Sigmoid colon (tissue), 7 donors: Measurements from ENCODE around the gene IKZF2. TPM values are rescaled to one million over a fixed set of nuclear protein-coding genes. Genes with fewer than 3 reads are reported as not detected.

Experiments used
- DNase-seq: peaks from one replicate; pipeline ENCODE4 v3.0.0-alpha.2; 2019
- H3K27ac ChIP-seq, 4 donors: fragments of 200-600 bp; sonication (generic); one replicate each; pipeline ENCODE4 v1.5.1; 2016 to 2019; ENCODE audit warnings: mild to moderate bottlenecking in 1 of 4
- H3K27me3 ChIP-seq, 3 donors: fragments of 200-600 bp; sonication (generic); one replicate each; pipeline ENCODE4 v1.5.1; 2019; ENCODE audit warnings: mild to moderate bottlenecking in 1 of 3
- H3K36me3 ChIP-seq, 4 donors: fragments of 200-600 bp; sonication (generic); one replicate each; pipeline ENCODE4 v1.5.1; 2016 to 2019
- H3K4me1 ChIP-seq, 4 donors: fragments of 200-600 bp; sonication (generic); one replicate each; pipeline ENCODE4 v1.5.1; 2017 to 2019
- H3K4me3 ChIP-seq, 4 donors: fragments of 200-600 bp; sonication (generic); one replicate each; pipeline ENCODE4 v1.5.1; 2017 to 2019; ENCODE audit warnings: mild to moderate bottlenecking in 2 of 4, moderate library complexity in 1 of 4
- H3K9me3 ChIP-seq, 4 donors: fragments of 200-600 bp in 3 of 4; sonication (generic) in 3 of 4; one replicate each; pipeline versions ENCODE4 v1.5.1 to v1.6.1; 2013 to 2019
- EP300 ChIP-seq, 4 donors: sonication (generic); formaldehyde crosslinking; IDR thresholded peaks; one replicate each; pipeline ENCODE4 v1.6.1; 2017; ENCODE audit warnings: antibody characterized with exemption in 4 of 4
- POLR2A ChIP-seq, 2 donors: fragments of 450-650 bp; IDR thresholded peaks; one replicate each; pipeline ENCODE4 v1.6.1; 2016; ENCODE audit warnings: antibody characterized with exemption in 2 of 2, mild to moderate bottlenecking in 2 of 2, moderate library complexity in 2 of 2
- POLR2AphosphoS5 ChIP-seq, 4 donors: sonication (generic); formaldehyde crosslinking; IDR thresholded peaks; one replicate each; pipeline ENCODE4 v1.6.1; 2017; ENCODE audit warnings: antibody characterized with exemption in 4 of 4
- WGBS, 2 donors: extraction: QIAGEN DNeasy Blood & Tissue Kit; methylation state at CpG; one replicate each; pipeline ENCODE4 v1.1.7; 2013; 5-methylcytosine and 5-hydroxymethylcytosine counted together
- intact Hi-C: fragments of 100-400 bp; cut with DNase I; formaldehyde crosslinking; loops from one replicate; pipeline ENCODE4 v1.15.1; 2023
- polyA plus RNA-seq, 3 donors: library from polyadenylated mRNA; stranded (reverse); fragments of 200-250 nt; gene quantifications; one replicate each; pipeline ENCODE4 v1.2.3, GENCODE V29; 2013
- total RNA-seq, 4 donors: library from RNA; depleted of rRNA; stranded (reverse); fragments of >200 nt; gene quantifications; one replicate each; pipeline ENCODE4 v1.1.0, GENCODE V29; 2016
- TF ChIP-seq, protein P1 (sequence below), 4 experiments: fragments of 450-650 bp in 3 of 4; fragments of 200-600 bp in 1 of 4; IDR thresholded peaks; one replicate each; pipeline ENCODE4 v1.5.1; 2016 to 2019; ENCODE audit warnings: antibody characterized with exemption in 4 of 4, mild to moderate bottlenecking in 3 of 4, moderate library complexity in 2 of 4
- donor health status: healthy with polysubstance abuse.
- donor health status: Bipolar disorder and iron deficiency.
- donor health status: healthy.

IKZF2 gene
- total and polyA plus RNA-seq, 7 donors, result under 0.01 to 14.9 (median 5.5) TPM

DNA sequence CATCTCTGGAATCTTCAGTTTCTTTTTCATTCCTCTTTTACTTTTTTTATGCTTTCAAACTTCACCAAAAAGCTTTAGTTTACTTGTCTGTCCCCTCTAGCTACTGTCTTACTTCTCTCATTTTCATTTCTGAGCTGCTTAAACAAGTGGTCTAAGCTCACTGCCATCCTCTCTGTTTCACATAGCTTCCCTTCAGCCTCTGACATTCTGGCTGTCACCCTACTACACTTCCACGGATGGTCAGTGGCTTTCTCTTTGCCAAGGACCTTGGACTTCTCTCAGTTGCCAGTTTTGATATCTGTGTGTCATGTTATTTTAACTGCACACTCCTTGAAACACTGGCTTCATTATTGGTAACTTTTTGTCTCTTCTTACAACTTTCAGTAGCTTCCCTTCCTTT is 176.1 kb downstream of the IKZF2 start:
- no peak for TF ChIP-seq EP300 (IDR thresholded peaks at IDR 0.05)
- TF ChIP-seq, protein P1, sequence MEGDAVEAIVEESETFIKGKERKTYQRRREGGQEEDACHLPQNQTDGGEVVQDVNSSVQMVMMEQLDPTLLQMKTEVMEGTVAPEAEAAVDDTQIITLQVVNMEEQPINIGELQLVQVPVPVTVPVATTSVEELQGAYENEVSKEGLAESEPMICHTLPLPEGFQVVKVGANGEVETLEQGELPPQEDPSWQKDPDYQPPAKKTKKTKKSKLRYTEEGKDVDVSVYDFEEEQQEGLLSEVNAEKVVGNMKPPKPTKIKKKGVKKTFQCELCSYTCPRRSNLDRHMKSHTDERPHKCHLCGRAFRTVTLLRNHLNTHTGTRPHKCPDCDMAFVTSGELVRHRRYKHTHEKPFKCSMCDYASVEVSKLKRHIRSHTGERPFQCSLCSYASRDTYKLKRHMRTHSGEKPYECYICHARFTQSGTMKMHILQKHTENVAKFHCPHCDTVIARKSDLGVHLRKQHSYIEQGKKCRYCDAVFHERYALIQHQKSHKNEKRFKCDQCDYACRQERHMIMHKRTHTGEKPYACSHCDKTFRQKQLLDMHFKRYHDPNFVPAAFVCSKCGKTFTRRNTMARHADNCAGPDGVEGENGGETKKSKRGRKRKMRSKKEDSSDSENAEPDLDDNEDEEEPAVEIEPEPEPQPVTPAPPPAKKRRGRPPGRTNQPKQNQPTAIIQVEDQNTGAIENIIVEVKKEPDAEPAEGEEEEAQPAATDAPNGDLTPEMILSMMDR (IDR thresholded peaks at IDR 0.05), result no peak
- no peak for TF ChIP-seq POLR2AphosphoS5 (IDR thresholded peaks at IDR 0.05)
- no peak for TF ChIP-seq POLR2A (IDR thresholded peaks at IDR 0.05)
- no peaks in the 10 kb centered on the region for H3K27me3 ChIP-seq
- intact Hi-C loops, result no loop called here
- H3K27ac ChIP-seq, result no peak overlapping the region
- no peak overlapping the region for H3K4me3 ChIP-seq
- H3K9me3 ChIP-seq, result no peaks in the 10 kb centered on the region
- no peaks in the 10 kb centered on the region for H3K36me3 ChIP-seq
- no peaks in the 10 kb centered on the region for H3K4me1 ChIP-seq
- 11 to 61% methylated on average over 1 of the region's 1 CpG for WGBS, 2 donors
- DNase-seq, result no peak

DNA sequence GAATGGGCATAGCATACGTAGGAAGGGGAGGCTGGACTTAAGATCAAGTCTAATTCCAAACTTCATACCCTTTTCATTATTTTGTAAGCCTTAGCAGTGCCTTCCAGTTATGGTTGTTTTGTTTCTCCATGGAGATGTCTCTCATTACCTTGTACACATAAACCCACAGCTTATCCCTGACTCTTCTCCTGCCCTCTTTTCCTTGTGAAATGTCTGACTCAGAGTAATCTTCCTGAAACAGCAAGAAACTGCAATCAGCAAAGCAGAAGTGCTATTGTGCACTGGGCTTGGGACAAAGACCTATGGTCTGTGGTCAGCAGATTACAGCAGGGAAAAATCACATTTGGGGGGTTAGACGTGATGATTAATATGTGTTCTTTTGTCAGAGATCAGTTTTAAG is 176.7 kb downstream of the IKZF2 start:
- no peak for DNase-seq
- Histone ChIP-seq H3K4me3 (no peak overlapping the region), H3K4me1 (no peaks in the 10 kb centered on the region), H3K36me3 (no peaks in the 10 kb centered on the region), H3K27ac (no peak overlapping the region), H3K27me3 (no peaks in the 10 kb centered on the region), H3K9me3 (no peaks in the 10 kb centered on the region)
- intact Hi-C loops, result no loop called here
- TF ChIP-seq, protein P1 (IDR thresholded peaks at IDR 0.05), result no peak
- TF ChIP-seq POLR2A (IDR thresholded peaks at IDR 0.05) (no peak), POLR2AphosphoS5 (IDR thresholded peaks at IDR 0.05) (no peak), EP300 (IDR thresholded peaks at IDR 0.05) (no peak)
- WGBS, 2 donors, result 46 to 49% methylated on average over 2 of the region's 2 CpGs

DNA sequence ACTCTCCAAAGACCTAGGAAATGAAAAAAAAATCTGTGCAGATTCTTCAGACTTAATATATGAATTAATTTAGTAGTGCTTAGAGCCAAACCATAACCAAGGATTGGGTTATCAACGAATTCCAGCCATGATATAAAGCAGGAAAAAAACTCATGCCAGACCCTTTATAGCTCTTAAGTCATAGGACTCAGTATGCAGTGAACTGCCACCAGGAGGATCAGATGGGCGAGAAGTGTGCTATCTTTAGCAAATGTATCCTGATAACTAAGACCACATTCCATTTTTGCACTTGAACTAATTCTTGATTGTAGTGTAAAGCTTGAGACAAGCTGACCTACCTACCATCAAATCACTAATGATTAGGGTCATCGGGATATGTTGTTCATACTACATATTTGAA is 178.1 kb downstream of the IKZF2 start:
- Histone ChIP-seq H3K27me3 (no peaks in the 10 kb centered on the region), H3K36me3 (no peaks in the 10 kb centered on the region), H3K9me3 (no peaks in the 10 kb centered on the region), H3K4me3 (no peak overlapping the region), H3K27ac (no peak overlapping the region), H3K4me1 (no peaks in the 10 kb centered on the region)
- DNase-seq, result no peak
- TF ChIP-seq POLR2A (IDR thresholded peaks at IDR 0.05) (no peak), EP300 (IDR thresholded peaks at IDR 0.05) (no peak), POLR2AphosphoS5 (IDR thresholded peaks at IDR 0.05) (no peak)
- intact Hi-C loops, result no loop called here
- 90 to 92% methylated on average over 3 of the region's 3 CpGs for WGBS, 2 donors

DNA sequence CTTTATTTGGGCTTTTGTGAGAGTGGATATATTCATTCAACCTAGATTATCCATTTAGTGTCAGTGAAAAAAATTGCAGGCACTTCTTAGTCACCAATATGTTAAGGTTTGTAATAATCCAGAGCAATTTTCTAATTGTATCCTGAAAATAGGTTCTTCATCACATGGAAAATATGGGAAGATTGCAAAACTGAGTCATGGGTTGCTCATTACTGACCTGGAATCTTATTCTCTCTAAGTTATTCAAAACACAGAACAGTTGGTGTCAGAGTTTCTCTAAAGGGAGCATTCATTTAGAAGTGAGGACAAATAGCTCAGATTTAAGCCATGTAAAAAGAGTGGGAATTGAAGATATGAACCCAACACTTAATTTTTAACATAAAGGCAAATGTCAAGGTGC is 181.3 kb downstream of the IKZF2 start:
- Histone ChIP-seq H3K9me3 (no peaks in the 10 kb centered on the region), H3K4me3 (no peak overlapping the region), H3K36me3 (no peaks in the 10 kb centered on the region), H3K27me3 (no peaks in the 10 kb centered on the region), H3K4me1 (no peaks in the 10 kb centered on the region), H3K27ac (peak overlapping the region in 1 of 4 donors; percentile 36)
- TF ChIP-seq POLR2A (IDR thresholded peaks at IDR 0.05), result no peak
- DNase-seq, result no peak
- intact Hi-C loops, result no loop called here

DNA sequence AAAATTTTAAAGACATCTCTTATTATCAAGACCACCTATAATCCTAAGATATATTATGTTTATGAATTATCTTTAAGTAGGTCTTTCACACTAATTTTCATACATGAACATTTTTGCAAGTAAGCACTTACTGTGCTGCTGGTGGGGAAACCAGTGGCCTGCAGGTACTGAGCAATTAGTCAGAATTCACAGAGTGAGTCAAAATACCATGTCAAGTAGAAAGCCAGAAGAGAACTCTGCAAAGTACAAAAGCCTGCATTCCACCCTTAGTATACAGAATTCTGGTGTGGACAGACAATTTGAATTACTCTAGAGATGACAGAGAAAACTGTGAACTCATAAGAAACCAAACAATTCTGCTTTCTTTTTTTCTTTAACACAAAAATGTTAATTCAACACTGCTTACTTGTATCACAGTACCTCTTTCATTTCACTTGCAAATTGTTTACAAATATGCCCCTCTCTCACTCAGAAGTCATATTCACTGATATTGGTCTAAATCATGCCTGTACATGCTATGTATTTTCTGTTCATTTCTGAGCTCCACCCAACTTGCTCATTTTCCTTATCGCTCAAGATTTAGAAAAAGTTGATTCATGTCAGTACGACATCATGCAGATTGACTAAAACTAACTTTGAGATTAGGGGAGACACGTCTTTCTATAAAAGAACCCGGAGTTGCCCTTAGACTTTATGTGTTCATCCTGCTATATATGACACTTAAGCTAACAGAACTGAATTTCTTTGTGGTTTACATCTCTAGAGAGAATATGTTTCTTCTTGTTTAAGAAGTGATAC is 182.9 kb downstream of the IKZF2 start:
- 67 to 85% methylated on average over 4 of the region's 4 CpGs for WGBS, 2 donors
- no peaks in the 10 kb centered on the region for H3K27me3 ChIP-seq
- no peak overlapping the region for H3K27ac ChIP-seq
- TF ChIP-seq POLR2A (IDR thresholded peaks at IDR 0.05) (no peak), EP300 (IDR thresholded peaks at IDR 0.05) (no peak)
- H3K9me3 ChIP-seq, result no peaks in the 10 kb centered on the region
- H3K36me3 ChIP-seq, result no peaks in the 10 kb centered on the region
- no peaks in the 10 kb centered on the region for H3K4me1 ChIP-seq
- H3K4me3 ChIP-seq, result no peak overlapping the region
- intact Hi-C loops, result no loop called here
- no peak for DNase-seq

DNA sequence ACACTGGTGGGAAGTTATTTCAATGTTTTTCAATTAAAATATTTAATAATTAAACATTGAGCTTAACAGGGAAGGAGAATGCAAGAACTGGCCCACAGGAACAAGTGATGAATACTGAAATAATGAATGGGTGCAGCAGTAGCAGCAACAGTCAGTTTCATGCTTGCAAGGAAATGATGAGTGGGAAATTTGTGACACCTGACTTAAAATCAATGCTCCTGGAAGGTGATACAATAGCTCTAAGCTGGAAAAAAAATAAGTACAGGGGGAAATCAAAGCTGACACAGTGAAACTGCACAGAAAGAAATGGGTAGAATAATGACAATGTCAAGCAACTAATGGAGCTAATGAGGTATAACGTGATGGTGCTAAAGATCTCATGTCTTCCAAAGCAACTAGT is 184.5 kb downstream of the IKZF2 start:
- H3K9me3 ChIP-seq, result no peaks in the 10 kb centered on the region
- intact Hi-C loops, result no loop called here
- TF ChIP-seq POLR2AphosphoS5 (IDR thresholded peaks at IDR 0.05), result no peak
- no peaks in the 10 kb centered on the region for H3K27me3 ChIP-seq
- H3K4me1 ChIP-seq, result no peaks in the 10 kb centered on the region
- no peak for DNase-seq
- WGBS, 2 donors, result 80 to 95% methylated on average over 1 of the region's 1 CpG
- H3K36me3 ChIP-seq, result no peaks in the 10 kb centered on the region
- no peak overlapping the region for H3K27ac ChIP-seq
- H3K4me3 ChIP-seq, result no peak overlapping the region

DNA sequence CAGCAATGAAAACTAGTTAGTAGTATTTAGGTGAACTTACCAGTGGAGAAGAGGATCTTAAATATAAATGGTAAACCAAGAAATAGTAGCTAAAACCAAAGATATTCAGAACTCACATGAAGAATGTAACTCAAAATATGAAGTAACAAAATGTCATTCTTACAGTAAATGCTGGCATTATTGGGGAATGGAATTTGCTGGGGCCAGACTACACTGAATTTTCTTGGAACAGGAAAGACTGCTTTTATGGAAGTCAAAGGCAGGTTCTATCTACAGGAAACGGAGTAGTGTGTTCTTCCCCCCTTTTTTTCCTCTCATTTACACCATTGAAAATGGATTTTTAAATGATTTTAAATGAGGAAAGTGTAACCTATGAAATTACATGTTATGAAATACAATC is 188.7 kb downstream of the IKZF2 start:
- Histone ChIP-seq H3K9me3 (no peaks in the 10 kb centered on the region), H3K4me3 (no peak overlapping the region), H3K27me3 (no peaks in the 10 kb centered on the region), H3K27ac (no peak overlapping the region), H3K36me3 (no peaks in the 10 kb centered on the region), H3K4me1 (no peaks in the 10 kb centered on the region)
- DNase-seq, result no peak
- TF ChIP-seq EP300 (IDR thresholded peaks at IDR 0.05), result no peak
- TF ChIP-seq POLR2A (IDR thresholded peaks at IDR 0.05), result no peak
- no peak for TF ChIP-seq POLR2AphosphoS5 (IDR thresholded peaks at IDR 0.05)
- TF ChIP-seq, protein P1 (IDR thresholded peaks at IDR 0.05), result no peak
- intact Hi-C loops, result no loop called here
- WGBS, 2 donors, result 74 to 85% methylated on average over 1 of the region's 1 CpG
